ENCODE data around the gene C5orf34. TPM values are rescaled to one million over a fixed set of nuclear protein-coding genes. Genes with fewer than 3 reads are reported as not detected.

The C5orf34 gene
- polyA plus RNA-seq, 1 of the 3 experiments (the other 2 are of a cell fraction) = 2.9 TPM

- no peak for TF ChIP-seq CTCF (IDR thresholded peaks at IDR 0.05)
- no peak; the same call in 1 of the 2 replicates for TF ChIP-seq TCF12 (IDR thresholded peaks at IDR 0.05)
- no peak for TF ChIP-seq GATA2 (CRISPR knock-in tag; IDR thresholded peaks at IDR 0.05)
- TF ChIP-seq RCOR1 (IDR thresholded peaks at IDR 0.05; ENCODE audit: low read length) = no peak
- TF ChIP-seq RFX5 (IDR thresholded peaks at IDR 0.05; ENCODE audit: low read length) = no peak
- TF ChIP-seq REST (IDR thresholded peaks at IDR 0.05; ENCODE audit: low read depth, low read length) = 0 out of 2 replicates have a peak, but pooled peaks have one; percentile 2
- no peak for TF ChIP-seq EZH2phosphoT487 (IDR thresholded peaks at IDR 0.05; ENCODE audit: borderline replicate concordance, low read depth)
- TF ChIP-seq PBX3 (IDR thresholded peaks at IDR 0.05) = no peak
- TF ChIP-seq CHD2 (IDR thresholded peaks at IDR 0.05; ENCODE audit: low read length, partially characterized antibody) = no peak
- no peak for TF ChIP-seq FOSL2 (IDR thresholded peaks at IDR 0.05; ENCODE audit: borderline replicate concordance, low read depth)
- TF ChIP-seq ELF1 (IDR thresholded peaks at IDR 0.05) = no peak
- TF ChIP-seq NFIC (IDR thresholded peaks at IDR 0.05; ENCODE audit: borderline replicate concordance) = no peak
- TF ChIP-seq SIN3A (IDR thresholded peaks at IDR 0.05; ENCODE audit: borderline replicate concordance, low read depth, low read length) = peak; percentile 84; the same call in 1 of the 2 replicates
- TF ChIP-seq MEF2A (IDR thresholded peaks at IDR 0.05; ENCODE audit: borderline replicate concordance, low read depth) = no peak
- 0 out of 2 replicates have a peak, but pooled peaks have one; percentile 10 for TF ChIP-seq ZBTB33 (IDR thresholded peaks at IDR 0.05; ENCODE audit: borderline replicate concordance, low read depth)
- no peak for TF ChIP-seq FOXJ3 (CRISPR knock-in tag; IDR thresholded peaks at IDR 0.05)
- no peak for TF ChIP-seq USF1 (IDR thresholded peaks at IDR 0.05; ENCODE audit: borderline replicate concordance, low read depth)
- TF ChIP-seq USF2 (IDR thresholded peaks at IDR 0.05; ENCODE audit: borderline replicate concordance, low read depth, low read length) = no peak
These were observed 31.4 kb downstream of the C5orf34 start, which contains the start of gene TMEM267 (continued) for GRCh38 chr5:43483298-43484105.
